Heart left ventricle (tissue), 13 donors: ENCODE measurements around the gene RTP1.

ENCODE experiments used
- POLR2A ChIP-seq, 2 donors: fragments of 450-650 bp; IDR thresholded peaks; one replicate each; pipeline ENCODE4 v1.6.1; 2017; ENCODE audit warnings: antibody characterized with exemption in 2 of 2, mild to moderate bottlenecking in 2 of 2, moderate library complexity in 2 of 2
- TF ChIP-seq, protein P1 (sequence below), 12 donors: fragments of 200-600 bp; sonication (generic) in 4 of 12; IDR thresholded peaks; one replicate each; pipeline versions ENCODE4 v1.5.0 to v1.8.0; 2018 to 2022; ENCODE audit warnings: antibody characterized with exemption in 12 of 12, mild to moderate bottlenecking in 5 of 12
- donor health status: ischemic (EF 13 %, LVEDD 7.1; RV severe dilation, severe dysfunction).
- donor health status: DM: no; HTN: yes; CAD: no.
- donor health status: DM: no; HTN: no; CAD: no.
- donor health status: ischemic (EF 25% LVEDD 6.9; RV normal size, moderate dysfunction).
- donor health status: ischemic (EF 25% LVEDD 5.7; RV mildly dilated, moderate dysfunction).
- donor health status: ischemic (EF 35%, LVEDD 5.7; RV mildly dilated, moderate dysfunction).
- donor health status: nonischemic (EF 11% LVEDD 7.7; RV severe dilation, severe dysfunction).
- donor health status: DM: yes; HTN: yes; CAD: no.
- donor health status: PGD.
- donor health status: ischemic (EF 29% LVEDD 5.4; RV normal size, mild dysfunction).
- donor health status: nonischemic (EF 23%, LVEDD 6.1; RV moderate dilation, normal function).

DNA sequence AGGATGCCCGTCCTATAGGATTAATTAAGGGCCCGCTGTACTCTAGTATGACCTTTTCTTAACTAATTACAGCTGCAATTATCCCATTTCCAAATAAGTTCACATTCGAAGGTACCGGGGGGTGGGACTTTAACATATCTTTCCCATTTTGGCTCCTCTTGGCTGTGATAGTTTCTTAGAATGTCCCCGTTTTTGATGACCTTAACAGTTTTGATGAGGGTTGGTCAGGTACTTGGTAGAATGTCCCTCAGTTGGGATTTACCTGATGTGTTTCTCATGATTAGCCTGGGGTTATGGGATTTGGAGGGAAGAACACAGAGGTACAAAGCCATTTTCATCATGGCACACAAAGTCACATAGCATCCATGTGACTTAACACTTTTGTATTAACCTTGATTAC, 18.2 kb downstream of the RTP1 start:
- TF ChIP-seq, protein P1, sequence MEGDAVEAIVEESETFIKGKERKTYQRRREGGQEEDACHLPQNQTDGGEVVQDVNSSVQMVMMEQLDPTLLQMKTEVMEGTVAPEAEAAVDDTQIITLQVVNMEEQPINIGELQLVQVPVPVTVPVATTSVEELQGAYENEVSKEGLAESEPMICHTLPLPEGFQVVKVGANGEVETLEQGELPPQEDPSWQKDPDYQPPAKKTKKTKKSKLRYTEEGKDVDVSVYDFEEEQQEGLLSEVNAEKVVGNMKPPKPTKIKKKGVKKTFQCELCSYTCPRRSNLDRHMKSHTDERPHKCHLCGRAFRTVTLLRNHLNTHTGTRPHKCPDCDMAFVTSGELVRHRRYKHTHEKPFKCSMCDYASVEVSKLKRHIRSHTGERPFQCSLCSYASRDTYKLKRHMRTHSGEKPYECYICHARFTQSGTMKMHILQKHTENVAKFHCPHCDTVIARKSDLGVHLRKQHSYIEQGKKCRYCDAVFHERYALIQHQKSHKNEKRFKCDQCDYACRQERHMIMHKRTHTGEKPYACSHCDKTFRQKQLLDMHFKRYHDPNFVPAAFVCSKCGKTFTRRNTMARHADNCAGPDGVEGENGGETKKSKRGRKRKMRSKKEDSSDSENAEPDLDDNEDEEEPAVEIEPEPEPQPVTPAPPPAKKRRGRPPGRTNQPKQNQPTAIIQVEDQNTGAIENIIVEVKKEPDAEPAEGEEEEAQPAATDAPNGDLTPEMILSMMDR (IDR thresholded peaks at IDR 0.05) = no peak
- TF ChIP-seq POLR2A (IDR thresholded peaks at IDR 0.05) = no peak
